HepG2 (cell line): ENCODE results near the gene IMPG2. TPM values are rescaled to one million over a fixed set of nuclear protein-coding genes. Genes with fewer than 3 reads are reported as not detected.

ENCODE experiments used
- ATAC-seq: fragments of 200-7000 bp; cut with Tn5 transposase; 3 replicates; pipeline ENCODE4 v1.9.1; 2020; ENCODE audit warnings: mild to moderate bottlenecking, moderate library complexity
- BruUV-seq: library from RNA; stranded (reverse); fragments of 400-500 nt; replicated peaks from 2 replicates; lab custom pipeline; 2021; lab: Mats Ljungman, UMichigan
- CTCF ChIA-PET: fragments of 300-600 bp; formaldehyde crosslinking; extraction: SDS; loops from one replicate; lab custom pipeline; 2021; ENCODE audit warnings: low total read pairs, inconsistent platforms, low intra/inter-chr PET ratio; lab: Yijun Ruan, JAX
- POLR2A ChIA-PET: fragments of 350-600 bp; sonication (Branson Sonifier 250); formaldehyde crosslinking; loops from one replicate; lab custom pipeline; 2020; ENCODE audit warnings: antibody characterized with exemption, inconsistent platforms; lab: Yijun Ruan, JAX
- DNase-seq: peaks from one replicate; pipeline ENCODE4 v3.0.0-alpha.2; 2015; ENCODE audit warnings: low spot score
- FAIRE-seq: peaks from 3 replicates; lab custom pipeline; 2011; peaks lifted over from hg19 to GRCh38; lab: Jason Lieb, UNC
- H2AFZ ChIP-seq: one replicate; pipeline ENCODE4 v1.6.1; 2011; ENCODE audit warnings: low read length, inconsistent platforms
- H3K27ac ChIP-seq: fragments of 300-600 bp; 3 replicates; pipeline ENCODE4 v1.8.0; 2011; ENCODE audit warnings: mixed run types, mild to moderate bottlenecking, mixed read lengths, low read length, inconsistent platforms; ENCODE audit not compliant: insufficient read depth; ENCODE audit errors: extremely low read length
- H3K27me3 ChIP-seq, 2 experiments: fragments of 200-600 bp in 1 of 2; 2 replicates in 1 of 2; 3 replicates in 1 of 2; pipeline versions ENCODE4 v1.6.0 to v1.8.0; 2011; ENCODE audit warnings: low read length in 2 of 2, mild to moderate bottlenecking in 2 of 2, moderate library complexity in 2 of 2, inconsistent platforms in 1 of 2; ENCODE audit not compliant: insufficient read depth in 2 of 2, control insufficient read depth in 1 of 2
- H3K36me3 ChIP-seq, 2 experiments: fragments of 200-600 bp in 1 of 2; replicated peaks in 1 of 2; 2 replicates in 1 of 2; 3 replicates in 1 of 2; pipeline versions ENCODE4 v1.5.1 to v1.8.0; 2011; ENCODE audit warnings: low read length in 2 of 2, inconsistent platforms in 1 of 2; ENCODE audit not compliant: insufficient read depth in 2 of 2, control insufficient read depth in 1 of 2
- H3K4me1 ChIP-seq: 2 replicates; pipeline ENCODE4 v1.5.1; 2012; ENCODE audit warnings: low read length, inconsistent platforms; ENCODE audit not compliant: insufficient read depth
- H3K4me2 ChIP-seq: 2 replicates; pipeline ENCODE4 v1.6.0; 2011; ENCODE audit warnings: low read depth, low read length, inconsistent platforms
- H3K4me3 ChIP-seq, 3 experiments: fragments of 200-600 bp in 1 of 3; sonication (generic), shearing (Covaris generic) in 1 of 3; replicated peaks in 1 of 3; 2 replicates each; pipeline ENCODE4 v1.5.1; 2011 to 2016; ENCODE audit warnings: low read length in 3 of 3, inconsistent platforms in 2 of 3, low read depth in 2 of 3, mild to moderate bottlenecking in 2 of 3, control low read depth in 1 of 3, mixed read lengths in 1 of 3; ENCODE audit not compliant: insufficient read depth in 1 of 3
- H3K79me2 ChIP-seq: one replicate; pipeline ENCODE4 v1.6.1; 2011; ENCODE audit warnings: low read length, inconsistent platforms; ENCODE audit not compliant: insufficient read depth
- H3K9ac ChIP-seq: 2 replicates; pipeline ENCODE4 v1.6.0; 2011; ENCODE audit warnings: mild to moderate bottlenecking, low read depth, low read length, inconsistent platforms; ENCODE audit not compliant: insufficient read depth
- H3K9me3 ChIP-seq: 2 replicates; pipeline ENCODE4 v1.5.1; 2012; ENCODE audit warnings: mild to moderate bottlenecking, low read length
- H4K20me1 ChIP-seq: 2 replicates; pipeline ENCODE4 v1.6.0; 2011; ENCODE audit warnings: inconsistent platforms, mild to moderate bottlenecking, low read length, moderate library complexity; ENCODE audit not compliant: insufficient read depth
- ARHGAP35 ChIP-seq: sonication (generic); formaldehyde crosslinking; IDR thresholded peaks from 2 replicates; pipeline ENCODE4 v1.9.0; 2022; ENCODE audit warnings: mild to moderate bottlenecking, inconsistent platforms, moderate library complexity, missing genetic modification reagents, borderline replicate concordance
- ARNT ChIP-seq: fragments of 450-650 bp; IDR thresholded peaks from 2 replicates; pipeline ENCODE4 v1.6.1; 2017
- EP300 ChIP-seq, 3 experiments: sonication (generic) in 1 of 3; formaldehyde crosslinking in 1 of 3; IDR thresholded peaks; 2 replicates each; pipeline versions ENCODE4 v1.5.1 to v1.6.1; 2011 to 2020; ENCODE audit warnings: low read depth in 2 of 3, low read length in 2 of 3, borderline replicate concordance in 1 of 3, improper control_type of control experiment in 1 of 3, mild to moderate bottlenecking in 1 of 3, missing genetic modification reagents in 1 of 3, moderate library complexity in 1 of 3
- FOXO4 ChIP-seq: sonication (generic); formaldehyde crosslinking; conservative IDR thresholded peaks from 2 replicates; pipeline ENCODE4 v1.8.1; 2023; ENCODE audit warnings: missing genetic modification reagents
- HNF4G ChIP-seq, 2 experiments: sonication (generic) in 1 of 2; formaldehyde crosslinking in 1 of 2; IDR thresholded peaks; 2 replicates each; pipeline versions ENCODE4 v1.4.0 to v1.6.1; 2011 to 2020; ENCODE audit warnings: borderline replicate concordance in 2 of 2, low read depth in 2 of 2, mild to moderate bottlenecking in 2 of 2, low read length in 1 of 2, missing genetic modification reagents in 1 of 2, moderate library complexity in 1 of 2
- MIER2 ChIP-seq: IDR thresholded peaks from 2 replicates; pipeline ENCODE4 v1.6.1; 2016; ENCODE audit warnings: missing biosample characterization, missing genetic modification reagents
- MLX ChIP-seq: IDR thresholded peaks from 2 replicates; pipeline ENCODE4 v1.6.1; 2016
- NCOA2 ChIP-seq: sonication (generic); formaldehyde crosslinking; IDR thresholded peaks from 2 replicates; pipeline ENCODE4 v1.8.0; 2022; ENCODE audit warnings: inconsistent platforms
- NRL ChIP-seq: sonication (generic); formaldehyde crosslinking; IDR thresholded peaks from 2 replicates; pipeline ENCODE4 v1.5.0; 2020; ENCODE audit warnings: missing genetic modification reagents, mild to moderate bottlenecking, moderate library complexity, borderline replicate concordance
- PAX8 ChIP-seq: sonication (generic); formaldehyde crosslinking; IDR thresholded peaks from 2 replicates; pipeline ENCODE4 v1.8.0; 2022; ENCODE audit warnings: mild to moderate bottlenecking, missing genetic modification reagents, borderline replicate concordance
- RARA ChIP-seq: IDR thresholded peaks from 2 replicates; pipeline ENCODE4 v1.6.1; 2016; ENCODE audit warnings: missing genetic modification reagents, missing compliant biosample characterization
- ZC3H4 ChIP-seq: sonication (generic); formaldehyde crosslinking; IDR thresholded peaks from 2 replicates; pipeline ENCODE4 v1.4.0; 2020; ENCODE audit warnings: missing genetic modification reagents, borderline replicate concordance
- ZNF124 ChIP-seq: sonication (generic); formaldehyde crosslinking; IDR thresholded peaks from 2 replicates; pipeline ENCODE4 v1.4.0; 2020; ENCODE audit warnings: missing genetic modification reagents
- ZNF362 ChIP-seq: sonication (generic); formaldehyde crosslinking; IDR thresholded peaks from 2 replicates; pipeline ENCODE4 v1.4.0; 2020; ENCODE audit warnings: missing genetic modification reagents, mild to moderate bottlenecking, borderline replicate concordance
- in situ Hi-C: cut with HindIII; loops from 2 replicates; pipeline ENCODE4 v1.10.0; 2017; ENCODE audit warnings: low pct_unique_long_range_greater_than_20kb; ENCODE audit not compliant: extremely low pct_ligation_motif_present
- intact Hi-C: fragments of 100-400 bp; cut with micrococcal nuclease; formaldehyde crosslinking; loops from one replicate; pipeline ENCODE4 v1.10.0; 2022; ENCODE audit not compliant: unreplicated experiment
- polyA plus RNA-seq, 8 experiments: library from polyadenylated mRNA; depleted of rRNA in 3 of 8; stranded (reverse) in 7 of 8; unstranded in 1 of 8; fragments of >200 nt; fragmentation: Illumina TruSeq in 4 of 8; extraction: Trizol in 4 of 8; gene quantifications; 2 replicates each; pipeline versions ENCODE4 v1.2.1 to v1.2.3, GENCODE V29; 2011 to 2016; ENCODE audit warnings: low read depth in 4 of 8, missing spikeins in 1 of 8, mixed read lengths in 1 of 8; ENCODE audit not compliant: insufficient read depth in 1 of 8
- total RNA-seq, 5 experiments: library from RNA; depleted of rRNA; stranded (reverse); fragments of >200 nt; fragmentation: Illumina TruSeq; extraction: Trizol; gene quantifications; 2 replicates each; pipeline ENCODE4 v1.2.3, GENCODE V29; 2016; ENCODE audit warnings: low read depth in 1 of 5

The IMPG2 gene
- total and polyA plus RNA-seq, 2 of the 13 experiments (the other 11 are each of a cell fraction or from before 2014, with no cell fraction given): 0.02 to 0.03 TPM

GRCh38 chr3:101184111-101184510, 136.3 kb downstream of the IMPG2 start:
- BruUV-seq: no TSS peak
- no peaks in the 10 kb centered on the region for H3K79me2 ChIP-seq
- ATAC-seq (no peak), DNase-seq (no peak), FAIRE-seq (no peak)
- H3K9me3 ChIP-seq: no peaks in the 10 kb centered on the region
- no peak overlapping the region for H3K4me2 ChIP-seq
- ChIA-PET POLR2A (no interaction called here), CTCF (no interaction called here)
- no peaks in the 10 kb centered on the region for H3K4me1 ChIP-seq
- no peaks in the 10 kb centered on the region; a peak in 1 of 5 replicates for H3K27me3 ChIP-seq
- in situ Hi-C loops (no loop called here), intact Hi-C loops (no loop called here)
- H3K9ac ChIP-seq: no peak overlapping the region
- H3K4me3 ChIP-seq: no peak overlapping the region
- H3K27ac ChIP-seq: no peak overlapping the region
- TF ChIP-seq NRL (CRISPR knock-in tag): no peak
- TF ChIP-seq ZC3H4 (CRISPR knock-in tag): no peak
- TF ChIP-seq MLX (CRISPR knock-in tag): no peak
- no peak for TF ChIP-seq FOXO4 (CRISPR knock-in tag)
- no peak for TF ChIP-seq PAX8 (CRISPR knock-in tag)
- no peak for TF ChIP-seq NCOA2
- TF ChIP-seq ARNT: no peak
- TF ChIP-seq HNF4G (IDR thresholded peaks at IDR 0.05; ENCODE audit: borderline replicate concordance, low read depth, low read length): no peak
- TF ChIP-seq HNF4G (CRISPR knock-in tag; IDR thresholded peaks at IDR 0.05; ENCODE audit: borderline replicate concordance, low read depth): no peak
- no peak for TF ChIP-seq MIER2
- TF ChIP-seq ARHGAP35: no peak
- TF ChIP-seq RARA: no peak
- TF ChIP-seq EP300 (IDR thresholded peaks at IDR 0.05; ENCODE audit: low read depth in 2 of 2, low read length in 2 of 2): no peak
- TF ChIP-seq EP300 (CRISPR knock-in tag; IDR thresholded peaks at IDR 0.05; ENCODE audit: borderline replicate concordance): no peak
- no peak for TF ChIP-seq ZNF124 (CRISPR knock-in tag)
- TF ChIP-seq ZNF362 (CRISPR knock-in tag): no peak
- H3K36me3 ChIP-seq: no peaks in the 10 kb centered on the region
- no peak overlapping the region for H2AFZ ChIP-seq
- H4K20me1 ChIP-seq: no peaks in the 10 kb centered on the region
